K562 treated with DMSO at 1 percent for 48 hours (cell line): ENCODE data around the gene SMYD3. TPM values are rescaled to one million over a fixed set of nuclear protein-coding genes. Genes with fewer than 3 reads are reported as not detected.

Source experiments
- total RNA-seq: library from RNA; unstranded; fragments of 300-600 nt; gene quantifications from 2 replicates; pipeline ENCODE4 v1.2.3, GENCODE V29; 2022; ENCODE audit warnings: low replicate concordance; ENCODE audit errors: extremely low read depth

The SMYD3 gene
- total RNA-seq, result not detected in 2 replicates

DNA sequence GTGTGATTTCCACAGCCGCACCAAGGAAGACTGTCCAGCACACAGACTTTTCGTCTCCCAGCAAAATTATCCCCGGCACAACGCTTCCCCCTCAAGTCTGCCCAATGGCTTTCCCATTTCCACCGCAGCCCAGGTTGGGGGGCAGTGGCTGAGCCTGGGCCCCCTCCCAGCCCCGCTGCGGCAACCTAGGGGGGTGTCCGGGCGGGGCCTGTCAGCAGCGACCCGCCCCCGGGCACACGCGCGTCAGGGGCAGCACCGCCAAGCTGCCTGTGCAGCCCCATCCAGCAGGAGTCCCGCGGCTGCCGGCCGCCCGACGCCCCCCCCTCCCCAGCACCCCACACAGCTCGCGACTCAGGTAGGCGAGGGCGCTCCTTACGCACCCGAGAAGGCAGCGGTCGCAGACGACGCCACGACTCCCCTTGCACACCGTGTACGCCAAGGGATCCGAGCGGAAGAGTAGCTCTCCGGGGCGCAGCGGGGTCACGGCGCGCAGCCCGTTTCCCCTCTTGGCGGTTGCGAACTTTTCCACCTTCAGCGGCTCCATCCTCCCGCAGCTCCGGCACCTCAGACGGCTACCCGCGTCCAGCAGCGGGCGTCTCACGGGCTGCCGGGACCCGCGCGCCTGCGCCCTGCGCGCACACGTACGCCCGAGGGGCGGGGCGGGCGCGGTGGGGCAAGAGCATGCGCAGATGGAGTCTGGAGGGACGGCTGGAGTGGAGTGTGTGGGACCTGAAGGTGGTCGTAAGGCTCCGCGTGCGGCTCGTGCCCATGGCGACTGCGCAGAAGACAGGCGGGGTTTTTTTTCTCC, at the start of gene SMYD3:
Gene SMYD3 (minus strand): TSS at position 606 of the 808 bp plus-strand sequence.

Other genes starting within 250 kb of the SMYD3 start
- gene TFB2M, start 59.0 kb upstream of the SMYD3 start, total RNA-seq, result not detected in 2 replicates
- not detected in 2 replicates for gene CNST, start 59.2 kb upstream of the SMYD3 start, total RNA-seq
- not detected in 2 replicates for gene SCCPDH, start 217.1 kb upstream of the SMYD3 start, total RNA-seq